GM12878 (cell line): Measurements from ENCODE around the gene SPATA24. TPM values are rescaled to one million over a fixed set of nuclear protein-coding genes. Genes with fewer than 3 reads are reported as not detected.

ENCODE experiments used
- ATAC-seq: fragments of 200-7000 bp; cut with Tn5 transposase; 3 replicates; pipeline ENCODE4 v1.9.1; 2020; ENCODE audit warnings: mild to moderate bottlenecking, moderate library complexity
- BruUV-seq: library from RNA; stranded (reverse); fragments of 400-500 nt; replicated peaks from 2 replicates; lab custom pipeline; 2021; lab: Mats Ljungman, UMichigan
- CTCF ChIA-PET: fragments of 300-600 bp; sonication (Branson Sonifier 250); formaldehyde crosslinking; extraction: SDS; loops from one replicate; lab custom pipeline; 2021; ENCODE audit warnings: inconsistent platforms; lab: Yijun Ruan, JAX
- POLR2A ChIA-PET: fragments of 350-600 bp; formaldehyde crosslinking; extraction: SDS; loops from one replicate; lab custom pipeline; 2021; ENCODE audit warnings: inconsistent platforms; lab: Charles Lee
- RAD21 ChIA-PET: fragments of 300-600 bp; sonication (Branson Sonifier 250); formaldehyde crosslinking; loops from one replicate; lab custom pipeline; 2023; ENCODE audit warnings: antibody characterized with exemption; ENCODE audit not compliant: unreplicated experiment; lab: Charles Lee
- SMC1A ChIA-PET: fragments of 300-600 bp; sonication (Branson Sonifier 250); formaldehyde crosslinking; loops from one replicate; lab custom pipeline; 2023; ENCODE audit not compliant: unreplicated experiment, uncharacterized antibody; lab: Charles Lee
- DNase-seq: peaks from one replicate; pipeline ENCODE4 v3.0.0-alpha.2; 2011; ENCODE audit warnings: low read depth, low spot score
- FAIRE-seq: peaks from 3 replicates; lab custom pipeline; 2011; peaks lifted over from hg19 to GRCh38; lab: Jason Lieb, UNC
- H2AFZ ChIP-seq: 2 replicates; pipeline ENCODE4 v1.6.0; 2011; ENCODE audit warnings: low read depth, low read length, control low read depth; ENCODE audit not compliant: control insufficient read depth
- H3K27ac ChIP-seq: 2 replicates; pipeline ENCODE4 v1.5.1; 2011; ENCODE audit warnings: control low read depth; ENCODE audit not compliant: control insufficient read depth, insufficient read depth
- H3K27me3 ChIP-seq, 2 experiments: replicated peaks in 1 of 2; 2 replicates each; pipeline versions ENCODE4 v1.6.0 to v1.6.1; 2011; ENCODE audit warnings: low read length in 1 of 2; ENCODE audit not compliant: control insufficient read depth in 2 of 2, insufficient read depth in 2 of 2
- H3K36me3 ChIP-seq, 2 experiments: 2 replicates each; pipeline ENCODE4 v1.5.1; 2011; ENCODE audit warnings: low read length in 1 of 2; ENCODE audit not compliant: control insufficient read depth in 2 of 2, insufficient read depth in 2 of 2
- H3K4me1 ChIP-seq: 2 replicates; pipeline ENCODE4 v1.6.1; 2011; ENCODE audit warnings: mild to moderate bottlenecking, low read length, moderate library complexity, mixed read lengths; ENCODE audit not compliant: control insufficient read depth, insufficient read depth
- H3K4me2 ChIP-seq: 2 replicates; pipeline ENCODE4 v1.6.0; 2011; ENCODE audit warnings: control low read depth; ENCODE audit not compliant: control insufficient read depth, insufficient read depth
- H3K4me3 ChIP-seq: fragments of 200-600 bp; sonication (generic); 2 replicates; pipeline ENCODE4 v1.5.1; 2016
- H3K79me2 ChIP-seq: 2 replicates; pipeline ENCODE4 v1.6.0; 2011; ENCODE audit warnings: low read length; ENCODE audit not compliant: control insufficient read depth, insufficient read depth
- H3K9ac ChIP-seq: 2 replicates; pipeline ENCODE4 v1.8.0; 2011; ENCODE audit warnings: low read length, control low read depth, mixed read lengths; ENCODE audit not compliant: control insufficient read depth, insufficient read depth
- H3K9me3 ChIP-seq: replicated peaks from 3 replicates; pipeline ENCODE4 v1.5.1; 2011; ENCODE audit warnings: mild to moderate bottlenecking, low read length; ENCODE audit not compliant: control insufficient read depth, insufficient read depth
- H4K20me1 ChIP-seq: 2 replicates; pipeline ENCODE4 v1.6.0; 2011; ENCODE audit not compliant: control insufficient read depth, insufficient read depth
- BRCA1 ChIP-seq: IDR thresholded peaks from 2 replicates; pipeline ENCODE4 v1.6.1; 2011; ENCODE audit warnings: low read depth, low read length, improper control_type of control experiment
- HDGF ChIP-seq: fragments of 450-650 bp; IDR thresholded peaks from 2 replicates; pipeline ENCODE4 v1.6.1; 2016; ENCODE audit warnings: antibody characterized with exemption
- NBN ChIP-seq: fragments of 450-650 bp; IDR thresholded peaks from 2 replicates; pipeline ENCODE4 v1.6.1; 2016
- RUNX3 ChIP-seq: IDR thresholded peaks from 2 replicates; pipeline ENCODE4 v1.6.1; 2012; ENCODE audit warnings: low read length, inconsistent platforms
- WGBS: methylation state at CpG from one replicate; pipeline ENCODE4 v1.1.6; 2016; ENCODE audit warnings: low lambda C conversion rate; ENCODE audit not compliant: insufficient replicate concordance, insufficient coverage; ENCODE audit errors: missing lambda C conversion rate; 5-methylcytosine and 5-hydroxymethylcytosine counted together
- in situ Hi-C: fragments of 300-500 bp; cut with MboI; formaldehyde crosslinking; loops from 9 replicates; pipeline ENCODE4 v1.14.3; 2018; ENCODE audit warnings: mixed read lengths
- intact Hi-C: fragments of 100-400 bp; cut with micrococcal nuclease; formaldehyde crosslinking; loops from one replicate; pipeline ENCODE4 v1.14.2; 2022; ENCODE audit not compliant: unreplicated experiment
- polyA plus RNA-seq, 11 experiments: library from polyadenylated mRNA; depleted of rRNA in 4 of 11; unstranded in 6 of 11; stranded (reverse) in 5 of 11; fragments of >200 nt; fragmentation: Nextera tagmentation in 4 of 11; fragmentation: Illumina TruSeq in 1 of 11; extraction: Ambion mirVana in 4 of 11; extraction: Trizol in 1 of 11; gene quantifications; 1 replicate in 1 of 11; 2 replicates in 10 of 11; pipeline versions ENCODE4 v1.2.1 to v1.2.3, GENCODE V29; 2011 to 2016; ENCODE audit warnings: inconsistent platforms in 2 of 11, missing spikeins in 2 of 11, low read depth in 1 of 11
- total RNA-seq, 4 experiments: library from RNA; depleted of rRNA in 3 of 4; stranded (reverse); fragments of >200 nt in 3 of 4; fragmentation: Illumina TruSeq in 1 of 4; extraction: Trizol in 1 of 4; gene quantifications; 2 replicates each; pipeline versions ENCODE4 v1.2.1 to v1.2.3, GENCODE V29; 2013 to 2021
- TF ChIP-seq, protein P1 (sequence below): fragments of 450-650 bp; IDR thresholded peaks from 2 replicates; pipeline ENCODE4 v1.6.1; 2017; ENCODE audit warnings: mild to moderate bottlenecking

The SPATA24 gene
- total and polyA plus RNA-seq, 10 of the 15 experiments (the other 5 are each of a cell fraction or from before 2014, with no cell fraction given), result 4.1 to 9.8 (median 7.3) TPM

DNA sequence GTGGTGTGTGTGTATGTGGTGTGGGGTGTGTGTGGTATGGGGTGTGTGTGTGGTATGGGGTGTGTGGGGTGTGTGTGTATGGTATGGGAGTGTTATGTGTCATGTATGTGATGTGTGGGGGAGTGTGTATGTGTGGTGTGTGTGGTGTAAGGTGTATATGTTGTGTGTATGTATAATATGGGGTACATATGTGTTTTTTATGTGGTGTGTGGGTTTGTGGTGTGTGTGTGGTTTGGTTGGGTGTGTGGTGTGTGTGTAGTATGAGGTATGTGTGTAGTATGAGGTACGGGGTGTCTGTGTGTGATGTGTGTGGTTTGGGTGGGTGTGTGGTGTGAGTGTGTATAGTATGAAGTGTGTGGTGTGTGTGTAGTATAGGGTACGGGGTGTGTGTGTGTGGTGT is 47.3 kb upstream of the SPATA24 start:
- H3K9me3 ChIP-seq, result no peaks in the 10 kb centered on the region; the same call in 1 of the 3 replicates
- H3K9ac ChIP-seq, result no peak overlapping the region
- ATAC-seq (no peak), DNase-seq (no peak), FAIRE-seq (peak; percentile 54)
- in situ Hi-C loops, result no loop called here
- no peaks in the 10 kb centered on the region for H4K20me1 ChIP-seq
- no peak overlapping the region for H3K4me2 ChIP-seq
- H3K36me3 ChIP-seq, result no peaks in the 10 kb centered on the region
- H3K27ac ChIP-seq, result no peak overlapping the region
- TF ChIP-seq BRCA1 (no peak), NBN (peak; percentile 28; the same call in 1 of the 2 replicates), HDGF (peak; percentile 83; the same call in 1 of the 2 replicates), RUNX3 (peak; percentile 19; the same call in 1 of the 2 replicates)
- TF ChIP-seq, protein P1, sequence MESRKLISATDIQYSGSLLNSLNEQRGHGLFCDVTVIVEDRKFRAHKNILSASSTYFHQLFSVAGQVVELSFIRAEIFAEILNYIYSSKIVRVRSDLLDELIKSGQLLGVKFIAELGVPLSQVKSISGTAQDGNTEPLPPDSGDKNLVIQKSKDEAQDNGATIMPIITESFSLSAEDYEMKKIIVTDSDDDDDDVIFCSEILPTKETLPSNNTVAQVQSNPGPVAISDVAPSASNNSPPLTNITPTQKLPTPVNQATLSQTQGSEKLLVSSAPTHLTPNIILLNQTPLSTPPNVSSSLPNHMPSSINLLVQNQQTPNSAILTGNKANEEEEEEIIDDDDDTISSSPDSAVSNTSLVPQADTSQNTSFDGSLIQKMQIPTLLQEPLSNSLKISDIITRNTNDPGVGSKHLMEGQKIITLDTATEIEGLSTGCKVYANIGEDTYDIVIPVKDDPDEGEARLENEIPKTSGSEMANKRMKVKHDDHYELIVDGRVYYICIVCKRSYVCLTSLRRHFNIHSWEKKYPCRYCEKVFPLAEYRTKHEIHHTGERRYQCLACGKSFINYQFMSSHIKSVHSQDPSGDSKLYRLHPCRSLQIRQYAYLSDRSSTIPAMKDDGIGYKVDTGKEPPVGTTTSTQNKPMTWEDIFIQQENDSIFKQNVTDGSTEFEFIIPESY, result no peak
- POLR2A ChIA-PET, result interaction anchor here (4.5 kb wide), 1 partner anchor 13 kb away, joined by 32 read pairs; the partner anchor contains the start of gene DNAJC18
- RAD21 ChIA-PET, result no interaction called here
- SMC1A ChIA-PET, result interaction anchor here (0.7 to 7.7 kb wide), 2 partner anchors 15 to 21 kb away, joined by 3 to 86 read pairs; partner anchors contain the start of gene DNAJC18
- H3K4me3 ChIP-seq, result no peak overlapping the region
- no peaks in the 10 kb centered on the region for H3K79me2 ChIP-seq
- H2AFZ ChIP-seq, result no peak overlapping the region
- no peaks in the 10 kb centered on the region for H3K27me3 ChIP-seq
- 29% methylated on average over 2 of the region's 2 CpGs for WGBS
- CTCF ChIA-PET, result interaction anchor here (1.5 kb wide), 1 partner anchor 63 kb away, joined by 4 read pairs; no protein-coding TSS in a partner anchor
- peaks cover 43% of the 10 kb centered on the region for H3K4me1 ChIP-seq
- intact Hi-C loops, result no loop called here
- BruUV-seq, result no TSS peak
